Activated CD8-positive, alpha-beta memory T cell treated with anti-CD3 and anti-CD28 coated beads for 24 hours (primary cell): ENCODE results near the gene C1orf141.
"Not testable (repeated sequence)": the region's sequence is repeated elsewhere in the genome, so short reads cannot be mapped to it uniquely, and the experiment has no call there.

ENCODE experiments used
- DNase-seq: peaks from one replicate; pipeline ENCODE4 v3.0.0-alpha.2; 2020

The C1orf141 gene

GRCh38 chr1:67134695-67135094 is at the start of gene C1orf141:
Gene C1orf141, minus strand, starts transcription at chr1:67134970. Its CDS starts 7,730 bp downstream, at chr1:67127240.
- DNase-seq, result no peak

DNA sequence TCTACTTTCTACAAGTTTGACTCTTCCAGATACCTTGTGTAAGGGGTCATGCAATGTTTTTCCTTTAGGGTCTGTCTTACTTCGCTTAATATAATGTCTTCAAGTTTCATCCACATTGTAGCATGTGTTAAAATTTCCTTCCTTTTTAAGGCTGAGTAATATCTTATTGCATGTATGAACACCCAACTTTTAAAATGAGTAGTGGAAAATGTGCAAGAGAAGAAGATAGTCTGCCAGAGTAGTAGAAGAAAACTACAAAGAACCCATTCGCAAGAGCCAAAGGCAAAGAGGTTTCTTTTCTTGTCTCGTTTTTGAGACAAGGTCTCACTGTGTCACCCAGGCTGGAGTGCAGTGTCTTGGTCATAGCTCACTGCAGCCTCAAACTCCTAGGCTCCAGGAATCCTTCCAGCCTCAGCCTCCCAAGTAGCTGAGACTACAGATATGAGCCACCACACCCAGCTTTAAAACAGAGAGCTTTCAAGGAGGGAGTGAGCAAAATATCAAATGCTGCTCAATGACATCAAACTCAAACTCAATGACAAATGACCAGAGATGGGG is 40.8 kb upstream of the C1orf141 start:
- DNase-seq, result no peak

DNA sequence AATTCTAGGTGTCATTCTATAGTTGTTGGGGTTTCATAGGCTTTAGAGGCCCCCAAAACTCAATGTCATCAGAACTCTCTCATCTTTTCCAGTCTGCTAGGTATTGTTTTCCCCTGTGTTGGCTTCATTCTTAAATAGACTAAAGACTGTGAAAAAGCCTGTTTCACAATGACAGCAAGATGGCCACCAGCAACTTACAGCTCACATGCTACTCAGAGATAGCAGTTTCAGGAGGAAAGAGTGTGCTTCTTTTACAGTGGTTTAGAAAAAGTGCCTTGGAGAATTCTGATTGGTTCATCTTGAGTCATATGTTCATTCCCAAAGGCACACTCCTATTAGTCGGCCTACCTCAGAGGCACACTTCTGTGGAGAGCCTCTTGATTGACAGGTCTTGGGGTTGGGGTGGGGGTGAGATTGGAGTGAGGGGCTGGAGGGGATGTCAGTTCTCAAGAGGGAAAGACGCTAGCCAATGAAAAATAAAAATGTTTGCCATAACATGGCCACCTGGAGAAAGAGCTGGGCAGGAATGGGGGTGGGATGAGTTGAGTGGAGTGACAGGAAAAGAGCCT is 40.0 kb upstream of the C1orf141 start:
- no peak for DNase-seq

- no peak for DNase-seq
Measured at GRCh38 chr1:67173988-67174387, 39.2 kb upstream of the C1orf141 start.

GRCh38 chr1:67171978-67172377 is 37.2 kb upstream of the C1orf141 start:
- no peak for DNase-seq

DNA sequence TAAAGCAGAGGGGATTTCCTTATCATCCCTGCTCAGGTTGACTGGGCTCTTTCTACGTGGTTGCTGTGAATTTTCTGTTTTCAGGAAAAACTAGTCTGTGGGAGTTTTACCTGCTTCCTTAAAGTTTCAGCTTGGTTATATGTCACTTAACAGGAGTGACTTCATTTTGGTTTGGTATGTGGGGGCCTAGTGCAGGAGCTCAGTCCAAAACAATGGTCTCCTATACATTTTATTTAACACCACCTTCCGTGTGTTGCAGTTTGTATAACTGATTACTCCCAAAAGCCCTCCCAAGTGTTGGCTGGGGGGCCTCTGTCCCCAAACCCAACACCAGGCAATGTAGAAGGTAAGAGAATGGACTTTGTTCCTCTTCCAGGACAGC is 36.8 kb upstream of the C1orf141 start:
- no peak for DNase-seq

DNA sequence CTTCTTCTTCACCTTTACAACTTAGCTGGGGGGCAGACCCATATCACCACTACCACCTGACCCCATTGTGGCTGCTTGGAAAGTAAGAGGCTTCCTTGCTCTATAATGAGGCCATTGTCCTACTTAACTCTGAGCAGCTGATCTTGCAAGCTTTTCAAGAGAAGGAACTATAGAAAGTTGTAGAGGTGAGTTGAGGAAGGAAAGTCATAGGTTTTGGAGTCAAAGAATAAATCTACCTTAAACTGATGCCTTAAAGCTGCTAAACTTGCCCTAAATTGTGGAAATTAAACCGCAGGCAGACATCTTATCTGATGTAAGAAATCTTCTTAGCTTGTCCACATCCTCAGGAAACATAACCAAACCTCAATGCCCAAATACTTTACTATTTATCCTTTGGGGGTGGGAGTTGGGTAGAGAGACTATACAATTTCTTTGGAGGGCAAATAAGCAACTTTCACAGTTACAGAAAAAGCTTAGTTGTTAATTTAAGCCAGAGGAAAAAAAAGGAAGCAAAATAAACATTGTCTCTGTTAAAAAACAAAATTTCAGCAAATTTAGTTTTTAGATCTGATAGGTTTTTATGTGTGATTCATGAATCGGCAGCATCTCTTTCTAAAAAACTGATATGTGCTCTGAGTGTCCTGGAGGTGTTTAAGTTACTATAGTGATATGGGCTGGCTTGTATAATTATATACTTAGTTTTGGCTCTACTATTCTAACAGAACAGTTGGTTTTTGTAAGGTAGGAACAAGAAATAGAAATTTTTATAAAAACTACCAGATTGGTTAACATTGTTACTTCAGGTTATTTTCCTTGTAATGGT is 36.2 kb upstream of the C1orf141 start:
- no peak for DNase-seq

DNA sequence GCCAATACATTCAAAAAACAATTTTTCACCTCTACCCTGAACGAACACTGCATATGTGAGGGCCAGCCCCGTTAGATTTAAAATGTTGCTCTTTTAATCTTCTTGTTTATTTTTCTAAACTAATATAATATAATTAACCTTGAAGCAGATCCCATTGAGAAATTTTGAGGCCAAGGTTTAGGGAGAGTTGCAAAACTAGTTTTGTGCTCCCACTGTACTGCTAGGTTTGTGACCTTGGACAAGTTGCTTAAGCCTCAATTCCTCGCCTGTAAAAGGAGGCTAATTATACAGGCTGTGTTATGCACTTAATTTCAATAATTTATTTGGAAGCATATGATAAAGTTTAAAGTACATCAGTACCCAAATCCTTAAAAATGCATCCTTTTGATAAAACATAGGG is 35.2 kb upstream of the C1orf141 start:
- no peak for DNase-seq

GRCh38 chr1:67169496-67169895 is 34.7 kb upstream of the C1orf141 start:
- no peak for DNase-seq

DNA sequence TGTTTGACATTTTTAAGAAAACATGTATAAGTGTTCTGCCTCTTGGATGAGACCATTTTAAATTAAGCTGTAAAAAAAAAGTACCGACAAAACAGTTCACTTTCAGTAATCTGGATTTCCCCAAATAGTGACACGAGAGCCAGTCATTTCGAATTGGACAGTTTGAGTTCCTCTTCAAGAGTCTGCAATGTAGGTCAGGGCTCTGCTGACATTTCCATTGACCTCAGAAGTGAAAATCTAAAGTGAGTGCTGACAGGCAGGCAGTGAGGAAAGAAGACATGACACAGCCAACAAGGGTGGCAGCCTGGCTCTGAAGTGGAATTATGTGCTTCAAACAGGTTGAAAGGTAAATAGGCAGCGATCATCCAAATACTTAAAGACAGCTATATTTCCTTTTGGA is 31.4 kb upstream of the C1orf141 start, which contains the start of gene IL23R:
IL23R (plus strand) TSS at position 259 of the 400 bp plus-strand sequence. CDS start 1,667 bp downstream, outside the sequence.
- DNase-seq, result no peak

GRCh38 chr1:67165468-67166041 is 30.8 kb upstream of the C1orf141 start:
- DNase-seq, result no peak

DNA sequence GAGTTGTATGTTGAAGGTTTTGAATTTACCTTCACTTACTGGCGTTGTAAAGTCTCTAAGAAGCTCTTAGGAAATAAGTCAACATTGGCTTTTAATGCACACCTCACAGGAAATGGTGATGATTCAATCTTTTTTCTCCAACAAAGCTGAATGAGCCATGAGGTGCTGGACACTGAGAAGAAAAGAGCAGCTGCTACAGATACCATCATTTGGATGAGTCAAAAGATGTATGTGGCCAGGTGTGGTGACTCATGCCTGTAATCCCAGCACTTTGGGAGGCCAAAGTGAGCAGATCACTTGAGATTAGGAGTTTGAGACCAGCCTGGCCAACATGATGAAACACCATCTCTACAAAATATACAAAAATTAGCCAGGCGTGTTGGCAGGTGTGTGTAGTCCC is 28.2 kb upstream of the C1orf141 start:
- DNase-seq, result no peak

DNA sequence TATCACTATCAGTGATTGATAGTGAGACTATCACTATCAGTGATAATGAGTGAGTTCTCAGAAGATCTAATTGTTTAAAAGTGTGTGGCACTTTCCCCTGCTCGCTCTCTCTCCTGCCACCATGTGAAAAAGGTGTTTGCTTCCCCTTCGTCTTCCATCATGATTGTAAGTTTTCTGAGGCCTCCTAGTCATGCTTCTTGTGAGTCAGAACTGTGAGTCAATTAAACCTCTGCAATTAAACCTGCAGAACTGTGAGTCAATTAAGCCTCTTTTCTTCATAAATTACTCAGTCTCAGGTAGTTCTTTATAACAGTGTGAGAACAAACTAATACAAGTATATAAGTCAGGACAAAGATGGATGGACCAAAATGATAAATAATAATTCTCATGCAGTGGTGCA is 24.5 kb upstream of the C1orf141 start:
- DNase-seq, result no peak

DNA sequence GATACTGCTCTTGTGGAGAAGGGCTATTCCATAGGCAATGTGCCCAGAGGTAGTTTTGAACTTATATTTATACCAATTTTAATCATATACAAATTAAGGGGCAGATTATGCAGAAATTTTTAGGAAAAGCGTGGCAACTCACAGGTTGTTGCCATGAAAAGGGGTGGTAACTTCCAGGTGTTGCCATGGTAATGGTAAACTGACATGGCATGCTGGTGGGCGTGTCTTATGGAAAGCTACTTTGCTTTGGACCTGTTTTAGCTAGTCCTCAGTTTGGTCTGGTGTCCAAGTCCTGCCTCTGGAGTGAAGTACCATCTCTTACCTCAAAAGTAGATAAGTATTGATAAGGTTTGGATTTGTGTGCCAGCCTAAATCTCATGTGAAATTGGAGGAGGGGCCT is 23.6 kb upstream of the C1orf141 start:
- no peak for DNase-seq

DNA sequence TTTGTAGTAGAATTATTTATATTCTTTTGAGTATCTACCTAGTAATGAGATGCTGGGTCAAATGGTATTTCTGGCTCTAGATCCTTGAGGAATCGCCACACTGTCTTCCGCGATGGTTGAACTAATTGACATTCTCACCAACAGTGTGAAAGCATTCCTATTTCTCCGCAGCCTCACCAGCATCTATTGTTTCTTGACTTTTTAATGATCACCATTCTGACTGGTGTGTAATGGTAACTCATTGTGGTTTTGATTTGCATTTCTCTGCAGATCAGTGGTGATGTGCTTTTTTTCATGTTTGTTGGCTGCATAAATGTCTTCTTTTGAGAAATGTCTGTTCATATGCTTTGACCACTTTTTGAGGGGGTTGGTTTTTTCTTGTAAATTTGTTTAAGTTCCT is 16.2 kb upstream of the C1orf141 start:
- no peak for DNase-seq

DNA sequence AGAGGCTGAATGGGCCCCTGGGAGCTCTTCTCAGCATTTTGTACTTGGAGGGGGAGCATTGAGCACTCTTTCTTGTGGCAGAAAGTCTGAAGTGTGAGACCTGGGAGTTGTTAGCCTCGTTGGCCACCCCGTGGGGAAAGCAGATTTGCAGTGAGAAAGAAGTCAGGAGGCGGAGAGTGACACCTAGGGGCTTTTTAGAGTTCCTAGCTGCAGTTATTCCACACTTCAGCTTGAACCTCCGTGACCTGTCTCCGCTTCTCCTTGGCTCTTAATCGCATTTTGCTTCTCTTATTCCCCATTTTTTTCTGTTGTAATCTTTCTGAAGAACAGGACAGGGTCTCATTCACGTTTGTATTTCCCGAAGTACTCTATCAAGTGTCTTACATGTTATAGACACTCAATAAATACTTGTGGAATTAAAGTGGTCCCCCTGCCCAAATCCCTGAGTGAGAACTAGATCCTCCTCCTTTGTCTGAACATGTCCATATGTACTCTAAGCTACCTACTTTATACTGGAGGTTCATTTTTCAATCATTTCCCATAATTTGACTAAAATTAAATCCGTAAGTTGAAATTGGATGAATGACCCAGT is 14.5 kb upstream of the C1orf141 start:
- peak; percentile 76 for DNase-seq

DNA sequence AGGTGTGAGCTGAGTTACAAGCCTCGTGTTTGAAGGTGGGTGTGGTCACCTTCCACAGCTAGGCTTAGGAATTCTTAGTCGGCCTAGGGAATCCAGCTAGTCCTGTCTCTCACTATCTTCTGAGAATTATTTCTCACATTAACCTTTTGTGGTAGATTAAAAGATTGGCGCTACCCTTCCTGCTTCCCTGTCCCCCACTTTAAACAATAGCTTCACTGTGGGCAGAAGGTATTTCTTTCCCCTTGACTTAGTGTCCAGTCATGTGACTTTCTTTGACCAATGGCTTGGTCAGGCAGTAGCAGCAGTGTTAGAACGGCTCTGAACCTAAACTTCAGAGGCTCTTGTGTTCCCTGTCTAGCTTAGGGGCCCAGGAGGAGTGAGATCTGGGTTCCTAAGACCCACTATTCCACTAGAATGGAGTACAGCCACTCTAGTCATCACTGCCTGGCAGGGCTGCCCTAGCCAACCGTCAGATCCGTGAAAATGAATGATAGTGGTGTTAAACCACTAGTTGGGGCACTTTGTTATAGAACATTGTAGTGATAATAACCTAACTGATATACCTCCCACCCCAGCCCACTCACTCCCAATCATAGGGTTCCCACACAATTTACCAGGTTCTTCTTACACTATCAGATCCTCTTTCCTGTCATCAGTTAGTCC is 13.9 kb upstream of the C1orf141 start:
- no peak for DNase-seq

DNA sequence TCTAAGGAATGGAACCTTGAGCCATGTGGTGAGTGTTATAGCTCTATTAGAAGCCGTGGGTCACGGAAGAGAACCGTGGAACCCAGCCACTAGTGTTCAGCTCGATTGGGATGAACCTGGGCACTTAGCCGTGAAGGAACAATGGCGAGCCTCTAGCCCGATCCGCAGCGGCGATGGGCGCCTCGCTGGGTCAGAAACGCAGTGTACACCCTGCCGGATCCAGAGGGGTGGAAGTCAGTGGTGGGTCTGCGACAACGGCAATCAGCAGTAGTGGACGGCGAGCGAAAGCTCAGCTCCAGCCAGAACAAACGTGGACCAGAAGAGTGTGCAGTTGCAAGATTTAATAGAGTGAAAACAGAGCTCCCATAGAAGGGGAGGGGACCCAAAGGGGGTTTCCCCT is 13.2 kb upstream of the C1orf141 start:
- not testable (repeated sequence) for DNase-seq

DNA sequence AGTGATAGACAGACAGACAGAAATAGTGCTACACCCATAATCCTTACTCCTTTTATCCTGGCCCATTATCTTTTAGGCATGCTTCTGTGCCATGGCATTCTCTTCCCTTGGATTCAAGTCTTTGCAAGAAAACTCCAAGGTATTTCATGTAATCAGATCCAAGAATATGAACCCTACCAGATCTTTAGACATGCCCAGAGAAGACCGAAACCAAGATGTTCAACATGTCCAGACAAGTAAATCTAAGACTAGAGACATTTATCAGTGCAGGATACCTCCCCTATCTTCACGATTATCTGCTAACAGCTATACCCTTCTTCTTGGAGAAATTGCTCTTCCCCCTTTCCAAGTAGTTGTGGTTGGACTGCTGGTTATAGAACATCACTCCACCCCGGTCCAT is 11.8 kb upstream of the C1orf141 start:
- DNase-seq, result no peak

DNA sequence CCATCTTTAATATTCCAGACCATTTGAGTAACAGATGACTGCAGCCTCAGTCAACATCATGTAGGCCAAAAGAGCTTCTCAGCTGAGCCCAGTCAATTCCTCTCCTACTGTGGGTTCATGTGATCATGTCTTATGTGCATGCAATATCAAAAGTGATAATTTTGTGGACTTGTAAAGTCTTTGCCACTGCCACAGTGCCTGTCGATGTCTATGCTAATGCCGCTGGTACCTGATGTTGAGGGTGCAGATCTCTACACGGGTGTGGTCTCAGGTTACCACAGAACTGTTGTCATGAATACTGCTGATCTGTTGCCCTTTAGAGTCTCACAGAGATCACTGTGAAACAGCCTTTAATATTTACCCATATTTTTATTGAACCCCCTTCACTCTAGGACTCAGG is 11.3 kb upstream of the C1orf141 start:
- no peak for DNase-seq

DNA sequence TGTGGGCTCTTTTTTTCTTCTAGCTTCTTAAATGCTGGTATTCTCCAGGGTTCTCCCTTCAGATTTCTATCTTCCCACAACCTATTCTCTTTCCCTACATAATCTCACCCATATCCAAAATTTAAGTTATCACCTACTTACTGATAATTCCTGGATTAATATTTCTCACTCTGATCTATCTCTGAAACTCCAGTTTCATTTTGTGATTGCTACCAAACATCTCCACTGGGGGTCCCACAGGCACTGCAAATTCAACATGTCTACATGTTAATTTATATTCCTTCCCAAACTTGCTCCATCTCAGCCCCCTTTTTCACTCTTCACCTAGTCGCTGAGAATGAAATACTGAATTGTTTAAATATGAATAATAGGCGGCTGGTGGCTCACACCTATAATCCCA is 9.9 kb upstream of the C1orf141 start:
- DNase-seq, result no peak

DNA sequence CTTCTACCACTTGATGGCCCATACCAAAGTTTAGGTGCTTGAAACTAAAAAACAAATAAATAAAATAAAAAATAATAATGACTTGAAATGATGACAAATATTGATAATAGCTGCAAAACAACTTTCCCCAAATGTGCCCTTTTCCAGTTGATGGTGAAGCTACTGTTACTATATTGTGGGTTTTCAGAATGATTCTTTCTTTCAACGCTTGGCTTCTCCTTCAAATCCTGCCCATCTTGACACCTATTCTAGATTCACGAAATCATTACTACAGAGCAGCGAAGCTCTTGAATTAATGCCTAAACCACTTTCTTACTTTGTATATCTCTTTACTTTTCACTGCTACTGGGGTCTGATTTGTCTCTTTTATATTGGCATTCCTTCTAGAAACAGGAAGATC is 9.2 kb upstream of the C1orf141 start:
- no peak for DNase-seq

DNA sequence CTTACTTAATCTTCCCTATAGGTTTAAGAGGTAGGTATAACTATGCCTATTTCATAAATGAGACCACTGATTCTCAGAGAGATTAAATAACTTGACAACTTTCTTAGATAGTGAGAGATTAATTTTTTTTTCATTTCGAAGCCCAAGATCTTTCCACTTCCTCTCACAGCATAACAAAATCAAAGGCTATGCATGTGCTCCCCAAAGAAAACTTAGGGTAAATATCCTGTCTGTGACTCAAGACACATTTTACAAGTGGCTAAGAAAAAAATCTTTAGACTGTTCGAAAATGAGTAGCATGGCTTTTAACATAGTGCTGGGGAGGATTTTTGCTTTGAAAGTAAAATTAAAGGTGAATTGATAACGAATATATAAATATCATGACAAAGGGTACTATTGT is 8.2 kb upstream of the C1orf141 start:
- no peak for DNase-seq
